Esophagus muscularis mucosa (tissue), 4 donors: ENCODE results near the gene DLST. TPM values are rescaled to one million over a fixed set of nuclear protein-coding genes. Genes with fewer than 3 reads are reported as not detected.

Experiments
- DNase-seq: peaks from one replicate; pipeline ENCODE4 v3.0.0-alpha.2; 2017; ENCODE audit errors: extremely low spot score
- H3K27ac ChIP-seq, 4 donors: fragments of 200-600 bp; sonication (generic); replicated peaks in 1 of 4; 1 replicate in 3 of 4; 2 replicates in 1 of 4; pipeline ENCODE4 v1.5.1; 2016 to 2019; ENCODE audit warnings: mild to moderate bottlenecking in 1 of 4
- H3K27me3 ChIP-seq, 4 donors: fragments of 200-600 bp; sonication (generic); one replicate each; pipeline versions ENCODE4 v1.5.1 to v1.6.0; 2016 to 2019
- H3K36me3 ChIP-seq, 4 donors: fragments of 200-600 bp; sonication (generic); one replicate each; pipeline ENCODE4 v1.5.1; 2016 to 2019
- H3K4me1 ChIP-seq, 4 donors: fragments of 200-600 bp; sonication (generic); one replicate each; pipeline ENCODE4 v1.5.1; 2016 to 2019
- H3K4me3 ChIP-seq, 4 donors: fragments of 200-600 bp; sonication (generic); 1 replicate in 2 of 4; 2 replicates in 2 of 4; pipeline ENCODE4 v1.5.1; 2016 to 2019; ENCODE audit warnings: mild to moderate bottlenecking in 4 of 4, moderate library complexity in 1 of 4
- H3K9me3 ChIP-seq, 4 donors: fragments of 200-600 bp; sonication (generic); 1 replicate in 3 of 4; 2 replicates in 1 of 4; pipeline ENCODE4 v1.5.1; 2016 to 2019
- EP300 ChIP-seq: sonication (generic); formaldehyde crosslinking; IDR thresholded peaks from one replicate; pipeline ENCODE4 v1.6.1; 2017; ENCODE audit warnings: antibody characterized with exemption
- POLR2A ChIP-seq: fragments of 450-650 bp; IDR thresholded peaks from one replicate; pipeline ENCODE4 v1.6.1; 2017; ENCODE audit warnings: antibody characterized with exemption, moderate library complexity, mild to moderate bottlenecking, low read depth
- POLR2AphosphoS5 ChIP-seq, 2 donors: sonication (generic); formaldehyde crosslinking; IDR thresholded peaks; one replicate each; pipeline ENCODE4 v1.6.1; 2017; ENCODE audit warnings: antibody characterized with exemption in 2 of 2
- WGBS: methylation state at CpG from one replicate; pipeline ENCODE4 v1.1.5; 2018; 5-methylcytosine and 5-hydroxymethylcytosine counted together
- intact Hi-C: fragments of 100-400 bp; cut with DNase I; formaldehyde crosslinking; loops from one replicate; pipeline ENCODE4 v1.15.1; 2023
- total RNA-seq, 4 donors: library from RNA; depleted of rRNA; stranded (reverse); fragments of >200 nt; gene quantifications; one replicate each; pipeline versions ENCODE4 v1.1.0 to v1.2.1, GENCODE V29; 2016
- TF ChIP-seq, protein P1 (sequence below), 3 experiments: fragments of 200-600 bp in 2 of 3; fragments of 450-650 bp in 1 of 3; sonication (generic) in 2 of 3; IDR thresholded peaks; one replicate each; pipeline ENCODE4 v1.5.1; 2017 to 2019; ENCODE audit warnings: antibody characterized with exemption in 3 of 3, mild to moderate bottlenecking in 2 of 3, moderate library complexity in 1 of 3

The DLST gene
- total RNA-seq, 4 donors from 2014 or later, result 72.7 to 96.2 (median 88.5) TPM

DNA sequence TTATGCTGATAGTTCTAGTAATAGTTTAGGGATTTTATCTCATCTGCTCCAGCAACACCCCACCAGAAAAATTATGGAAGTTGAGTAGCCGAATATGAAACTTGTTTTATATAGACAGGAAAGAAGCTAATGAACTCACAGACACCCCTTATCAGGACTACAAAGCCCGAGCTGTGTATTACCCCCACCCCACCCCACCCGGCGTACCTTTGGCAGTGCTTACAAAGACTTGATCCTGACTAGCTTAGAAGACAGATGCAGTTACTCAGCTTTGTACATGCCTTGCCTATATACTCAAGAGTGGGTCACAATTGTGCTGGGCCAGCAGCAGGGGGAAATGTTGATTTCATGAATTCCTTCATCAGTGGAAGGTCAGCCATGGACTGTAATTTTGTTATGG lies 28.1 kb upstream of the DLST start:
- no peaks in the 10 kb centered on the region for H3K36me3 ChIP-seq
- no peaks in the 10 kb centered on the region for H3K9me3 ChIP-seq
- intact Hi-C loops, result no loop called here
- H3K27ac ChIP-seq, result peak overlapping the region; percentile 0 to 82 (median 42)
- WGBS, result 19% methylated on average over 4 of the region's 4 CpGs
- TF ChIP-seq EP300 (no peak), POLR2AphosphoS5 (IDR thresholded peaks at IDR 0.05) (no peak), POLR2A (no peak)
- TF ChIP-seq, protein P1, sequence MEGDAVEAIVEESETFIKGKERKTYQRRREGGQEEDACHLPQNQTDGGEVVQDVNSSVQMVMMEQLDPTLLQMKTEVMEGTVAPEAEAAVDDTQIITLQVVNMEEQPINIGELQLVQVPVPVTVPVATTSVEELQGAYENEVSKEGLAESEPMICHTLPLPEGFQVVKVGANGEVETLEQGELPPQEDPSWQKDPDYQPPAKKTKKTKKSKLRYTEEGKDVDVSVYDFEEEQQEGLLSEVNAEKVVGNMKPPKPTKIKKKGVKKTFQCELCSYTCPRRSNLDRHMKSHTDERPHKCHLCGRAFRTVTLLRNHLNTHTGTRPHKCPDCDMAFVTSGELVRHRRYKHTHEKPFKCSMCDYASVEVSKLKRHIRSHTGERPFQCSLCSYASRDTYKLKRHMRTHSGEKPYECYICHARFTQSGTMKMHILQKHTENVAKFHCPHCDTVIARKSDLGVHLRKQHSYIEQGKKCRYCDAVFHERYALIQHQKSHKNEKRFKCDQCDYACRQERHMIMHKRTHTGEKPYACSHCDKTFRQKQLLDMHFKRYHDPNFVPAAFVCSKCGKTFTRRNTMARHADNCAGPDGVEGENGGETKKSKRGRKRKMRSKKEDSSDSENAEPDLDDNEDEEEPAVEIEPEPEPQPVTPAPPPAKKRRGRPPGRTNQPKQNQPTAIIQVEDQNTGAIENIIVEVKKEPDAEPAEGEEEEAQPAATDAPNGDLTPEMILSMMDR (IDR thresholded peaks at IDR 0.05), result no peak
- H3K27me3 ChIP-seq, result no peaks in the 10 kb centered on the region
- H3K4me1 ChIP-seq, result peaks cover 9 to 39% (median 34%) of the 10 kb centered on the region in 4 donors
- DNase-seq, result no peak
- H3K4me3 ChIP-seq, result no peak overlapping the region

DNA sequence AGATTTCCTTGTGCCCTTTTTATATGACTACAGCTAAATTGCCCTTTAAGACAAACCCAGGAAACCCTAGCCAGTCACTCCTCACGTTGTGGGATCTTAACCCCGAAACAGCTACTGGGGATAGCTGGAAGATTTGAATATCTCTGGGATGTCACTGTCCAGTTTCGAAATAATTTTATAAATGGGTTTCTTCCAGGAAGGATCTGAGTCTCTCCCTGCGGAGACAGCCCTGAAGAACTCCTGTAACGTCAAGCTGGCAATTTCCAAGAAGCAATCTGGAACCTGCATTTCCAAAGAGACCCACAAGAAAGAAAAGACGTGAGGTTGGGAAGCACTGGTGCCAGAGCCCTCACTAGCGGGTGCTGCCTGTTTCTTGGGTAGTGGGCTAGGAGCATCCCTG lies 26.7 kb upstream of the DLST start:
- Histone ChIP-seq H3K4me3 (no peak overlapping the region), H3K9me3 (no peaks in the 10 kb centered on the region), H3K27ac (peak overlapping the region in 1 of 4 donors; percentile 82), H3K27me3 (no peaks in the 10 kb centered on the region), H3K36me3 (no peaks in the 10 kb centered on the region), H3K4me1 (peaks cover 9 to 39% (median 34%) of the 10 kb centered on the region in 4 donors)
- TF ChIP-seq POLR2AphosphoS5 (IDR thresholded peaks at IDR 0.05) (no peak), EP300 (no peak), POLR2A (no peak)
- TF ChIP-seq, protein P1 (IDR thresholded peaks at IDR 0.05), result no peak
- 80% methylated on average over 7 of the region's 7 CpGs for WGBS
- intact Hi-C loops, result no loop called here
- no peak for DNase-seq

DNA sequence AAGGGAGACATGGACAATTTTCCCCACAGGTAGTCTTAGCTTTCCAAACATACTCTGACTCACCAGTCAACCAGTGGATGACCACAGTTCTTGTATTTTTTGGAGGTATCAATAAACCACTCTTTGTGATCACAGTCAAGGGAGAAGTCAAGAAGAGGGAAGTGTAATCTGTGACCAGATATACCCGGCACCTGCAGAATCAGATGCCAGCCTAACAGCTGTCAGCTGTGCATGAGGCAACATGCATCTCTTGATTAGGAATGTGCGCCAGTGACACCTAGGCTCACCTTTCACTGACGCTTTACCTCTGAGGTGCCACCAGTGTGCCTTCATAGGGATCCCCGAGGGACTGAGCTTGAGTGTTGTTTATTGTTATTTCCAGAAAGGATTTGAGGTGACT lies 25.8 kb upstream of the DLST start:
- Histone ChIP-seq H3K4me3 (no peak overlapping the region), H3K4me1 (peaks cover 9 to 45% (median 41%) of the 10 kb centered on the region in 4 donors), H3K27ac (no peak overlapping the region), H3K27me3 (no peaks in the 10 kb centered on the region), H3K36me3 (no peaks in the 10 kb centered on the region), H3K9me3 (no peaks in the 10 kb centered on the region)
- TF ChIP-seq POLR2AphosphoS5 (IDR thresholded peaks at IDR 0.05) (no peak), EP300 (no peak), POLR2A (no peak)
- TF ChIP-seq, protein P1 (IDR thresholded peaks at IDR 0.05), result no peak
- no peak for DNase-seq
- WGBS, result 67% methylated on average over 4 of the region's 4 CpGs
- intact Hi-C loops, result no loop called here

DNA sequence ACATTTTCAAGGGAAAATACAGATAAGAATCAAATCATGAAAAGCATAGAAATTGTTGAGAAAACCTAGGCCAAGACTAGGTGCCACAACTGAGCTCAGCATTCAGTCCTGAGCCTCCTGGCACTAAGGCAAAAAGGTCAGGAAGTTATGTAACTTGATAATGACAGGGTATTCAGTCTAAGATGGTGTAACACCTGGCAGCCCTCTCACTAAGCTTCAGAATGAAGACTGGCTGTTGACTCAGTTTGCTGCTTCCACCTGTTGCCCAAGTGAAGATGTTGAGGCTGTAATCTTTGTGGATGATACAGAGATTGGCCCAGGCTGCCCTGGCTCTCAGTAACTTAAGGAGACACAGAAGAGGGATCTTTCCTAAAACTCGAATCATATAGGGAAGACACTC lies 25.4 kb upstream of the DLST start:
- Histone ChIP-seq H3K4me3 (no peak overlapping the region), H3K36me3 (no peaks in the 10 kb centered on the region), H3K4me1 (peaks cover 9 to 48% (median 44%) of the 10 kb centered on the region in 4 donors), H3K27ac (no peak overlapping the region), H3K9me3 (no peaks in the 10 kb centered on the region), H3K27me3 (no peaks in the 10 kb centered on the region)
- intact Hi-C loops, result no loop called here
- no peak for DNase-seq
- TF ChIP-seq, protein P1 (IDR thresholded peaks at IDR 0.05), result no peak
- TF ChIP-seq POLR2AphosphoS5 (IDR thresholded peaks at IDR 0.05) (no peak), POLR2A (no peak), EP300 (no peak)
- 91% methylated on average over 1 of the region's 1 CpG for WGBS

DNA sequence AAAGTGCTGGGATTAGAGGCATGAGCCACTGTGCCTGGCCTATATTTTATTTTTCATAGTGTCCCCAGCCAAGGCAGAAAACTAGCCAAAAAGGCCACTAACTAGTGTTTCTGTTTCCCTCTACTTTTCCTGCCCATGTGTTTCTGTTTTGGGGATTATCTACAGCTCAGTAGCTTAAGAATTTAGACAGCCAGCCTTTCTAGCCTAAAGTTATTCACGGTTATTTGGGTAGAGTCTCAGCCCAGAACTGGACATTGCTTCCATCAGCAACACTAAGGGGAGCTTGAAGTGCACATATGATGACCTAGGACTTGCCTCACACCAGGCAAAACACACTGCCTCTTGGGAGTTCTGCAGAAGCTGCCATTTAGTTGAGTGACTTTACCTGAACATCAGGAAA lies 23.7 kb upstream of the DLST start:
- WGBS, result 83% methylated on average over 1 of the region's 1 CpG
- no peak overlapping the region for H3K4me3 ChIP-seq
- peaks cover 9 to 40% (median 36%) of the 10 kb centered on the region in 4 donors for H3K4me1 ChIP-seq
- H3K9me3 ChIP-seq, result no peaks in the 10 kb centered on the region
- H3K36me3 ChIP-seq, result no peaks in the 10 kb centered on the region
- TF ChIP-seq POLR2AphosphoS5 (IDR thresholded peaks at IDR 0.05) (no peak), POLR2A (no peak), EP300 (no peak)
- TF ChIP-seq, protein P1 (IDR thresholded peaks at IDR 0.05), result no peak
- H3K27ac ChIP-seq, result no peak overlapping the region
- DNase-seq, result no peak
- intact Hi-C loops, result no loop called here
- H3K27me3 ChIP-seq, result no peaks in the 10 kb centered on the region
